ENCODE data around the gene MEGF9. TPM values are rescaled to one million over a fixed set of nuclear protein-coding genes. Genes with fewer than 3 reads are reported as not detected.

Gene MEGF9
- total and polyA plus RNA-seq, 2 of the 13 experiments (the other 11 are each of a cell fraction or from before 2014, with no cell fraction given), result 3.1 to 3.3 TPM

GRCh38 chr9:120650352-120650751, 63.9 kb downstream of the MEGF9 start (continued):
- TF ChIP-seq ARNT (IDR thresholded peaks at IDR 0.05), result no peak
- TF ChIP-seq ZNF768 (CRISPR knock-in tag; IDR thresholded peaks at IDR 0.05), result no peak
- TF ChIP-seq RBFOX2 (IDR thresholded peaks at IDR 0.05; ENCODE audit: low read depth, low read length), result no peak
- TF ChIP-seq ZNF44 (CRISPR knock-in tag; IDR thresholded peaks at IDR 0.05), result no peak
- no peak for TF ChIP-seq KDM5A (IDR thresholded peaks at IDR 0.05; ENCODE audit: borderline replicate concordance, low read length)
- TF ChIP-seq ELK4 (CRISPR knock-in tag; IDR thresholded peaks at IDR 0.05; ENCODE audit: borderline replicate concordance), result no peak
- TF ChIP-seq PHF8 (CRISPR knock-in tag; IDR thresholded peaks at IDR 0.05), result no peak
- TF ChIP-seq ZNF644 (CRISPR knock-in tag; IDR thresholded peaks at IDR 0.05; ENCODE audit: low read depth), result peak; percentile 74
- TF ChIP-seq YY1 (IDR thresholded peaks at IDR 0.05; ENCODE audit: insufficient read depth, insufficient replicate concordance, low read depth, low read length), result no peak
- peak; percentile 36; the same call in 1 of the 2 replicates for TF ChIP-seq ARID5B (CRISPR knock-in tag; IDR thresholded peaks at IDR 0.05)
- TF ChIP-seq CREB3 (CRISPR knock-in tag; IDR thresholded peaks at IDR 0.05), result no peak
- no peak for TF ChIP-seq PBX3 (CRISPR knock-in tag; IDR thresholded peaks at IDR 0.05; ENCODE audit: borderline replicate concordance)
- peak; percentile 89 for TF ChIP-seq CEBPG (CRISPR knock-in tag; IDR thresholded peaks at IDR 0.05)
- no peak for TF ChIP-seq AFF4 (CRISPR knock-in tag; IDR thresholded peaks at IDR 0.05)
- TF ChIP-seq MAF1 (CRISPR knock-in tag; IDR thresholded peaks at IDR 0.05; ENCODE audit: borderline replicate concordance), result no peak
- TF ChIP-seq SRSF1 (optimal IDR thresholded peaks at IDR 0.05; ENCODE audit: low read depth, low read length), result no peak
- TF ChIP-seq ZNF550 (CRISPR knock-in tag; IDR thresholded peaks at IDR 0.05; ENCODE audit: borderline replicate concordance), result no peak
- TF ChIP-seq NR0B2 (CRISPR knock-in tag; IDR thresholded peaks at IDR 0.05), result no peak
